Type B pancreatic cell (in vitro differentiated cells): ENCODE data around the gene NOL4L. TPM values are rescaled to one million over a fixed set of nuclear protein-coding genes. Genes with fewer than 3 reads are reported as not detected.

Source experiments
- DNase-seq: peaks from one replicate; pipeline ENCODE4 v3.0.0; 2021; ENCODE audit warnings: mixed read lengths; ENCODE audit not compliant: unreplicated experiment; ENCODE audit errors: extremely low spot score
- H3K27ac Mint-ChIP-seq: 2 replicates; pipeline ENCODE4 v1.8.0; 2021; ENCODE audit warnings: mild to moderate bottlenecking, mixed read lengths
- H3K27me3 Mint-ChIP-seq: 2 replicates; pipeline ENCODE4 v1.8.0; 2021; ENCODE audit warnings: mixed read lengths
- H3K36me3 Mint-ChIP-seq: 2 replicates; pipeline ENCODE4 v1.8.0; 2021; ENCODE audit warnings: mixed read lengths
- H3K4me1 Mint-ChIP-seq: one replicate; pipeline ENCODE4 v1.8.0; 2021; ENCODE audit warnings: mixed read lengths; ENCODE audit not compliant: unreplicated experiment
- H3K4me3 Mint-ChIP-seq: 2 replicates; pipeline ENCODE4 v1.8.0; 2021; ENCODE audit warnings: mild to moderate bottlenecking, mixed read lengths
- H3K9me3 Mint-ChIP-seq: 2 replicates; pipeline ENCODE4 v1.8.0; 2021; ENCODE audit warnings: mixed read lengths
- CTCF ChIP-seq: fragments of 200-600 bp; sonication (generic); conservative IDR thresholded peaks from 2 replicates; pipeline ENCODE4 v1.5.0; 2021; ENCODE audit warnings: antibody characterized with exemption, mild to moderate bottlenecking
- total RNA-seq: library from RNA; stranded (reverse); gene quantifications from 2 replicates; pipeline ENCODE4 v1.2.1, GENCODE V29; 2021; ENCODE audit warnings: low replicate concordance

The NOL4L gene
- total RNA-seq, 1 donor from 2014 or later, result 44.5 TPM

GRCh38 chr20:32514760-32515159 is 70.4 kb downstream of the NOL4L start:
- peak overlapping the region; percentile 39 for H3K27ac Mint-ChIP-seq
- H3K4me1 Mint-ChIP-seq, result peaks cover 62% of the 10 kb centered on the region
- no peaks in the 10 kb centered on the region for H3K9me3 Mint-ChIP-seq
- no peak for DNase-seq
- H3K27me3 Mint-ChIP-seq, result peaks cover 4% of the 10 kb centered on the region
- no peak overlapping the region for H3K4me3 Mint-ChIP-seq
- H3K36me3 Mint-ChIP-seq, result peaks cover 5% of the 10 kb centered on the region
- no peak for TF ChIP-seq CTCF

GRCh38 chr20:32513031-32513866 is 71.9 kb downstream of the NOL4L start:
- peaks cover 4% of the 10 kb centered on the region for H3K27me3 Mint-ChIP-seq
- H3K9me3 Mint-ChIP-seq, result no peaks in the 10 kb centered on the region
- no peak overlapping the region for H3K27ac Mint-ChIP-seq
- H3K4me1 Mint-ChIP-seq, result peaks cover 69% of the 10 kb centered on the region
- no peak for DNase-seq
- H3K36me3 Mint-ChIP-seq, result peaks cover 5% of the 10 kb centered on the region
- no peak for TF ChIP-seq CTCF
- H3K4me3 Mint-ChIP-seq, result no peak overlapping the region

GRCh38 chr20:32512047-32512385 is 73.1 kb downstream of the NOL4L start:
- TF ChIP-seq CTCF, result no peak
- H3K9me3 Mint-ChIP-seq, result no peaks in the 10 kb centered on the region
- peaks cover 4% of the 10 kb centered on the region for H3K27me3 Mint-ChIP-seq
- H3K4me3 Mint-ChIP-seq, result no peak overlapping the region
- peak overlapping the region; percentile 10 for H3K27ac Mint-ChIP-seq
- peaks cover 5% of the 10 kb centered on the region for H3K36me3 Mint-ChIP-seq
- no peak for DNase-seq
- H3K4me1 Mint-ChIP-seq, result peaks cover 66% of the 10 kb centered on the region

- Mint-ChIP-seq H3K4me1 (peaks cover 63% of the 10 kb centered on the region), H3K36me3 (peaks cover 5% of the 10 kb centered on the region), H3K27me3 (peaks cover 4% of the 10 kb centered on the region), H3K9me3 (no peaks in the 10 kb centered on the region), H3K4me3 (peak overlapping the region; percentile 51), H3K27ac (peak overlapping the region; percentile 40)
- TF ChIP-seq CTCF, result no peak
- DNase-seq, result no peak
These were observed 73.6 kb downstream of the NOL4L start for GRCh38 chr20:32511358-32512046.

- H3K27me3 Mint-ChIP-seq, result peaks cover 4% of the 10 kb centered on the region
- no peak for TF ChIP-seq CTCF
- H3K36me3 Mint-ChIP-seq, result peaks cover 5% of the 10 kb centered on the region
- peak overlapping the region; percentile 51 for H3K4me3 Mint-ChIP-seq
- no peaks in the 10 kb centered on the region for H3K9me3 Mint-ChIP-seq
- peak overlapping the region; percentile 40 for H3K27ac Mint-ChIP-seq
- H3K4me1 Mint-ChIP-seq, result peaks cover 57% of the 10 kb centered on the region
- no peak for DNase-seq
These were observed 74.4 kb downstream of the NOL4L start for GRCh38 chr20:32510601-32511357.
